ENCODE measurements around the gene CCDC194.
A peak's percentile ranks its signal among the peaks of the same experiment; 100 is the strongest.

The CCDC194 gene

DNA sequence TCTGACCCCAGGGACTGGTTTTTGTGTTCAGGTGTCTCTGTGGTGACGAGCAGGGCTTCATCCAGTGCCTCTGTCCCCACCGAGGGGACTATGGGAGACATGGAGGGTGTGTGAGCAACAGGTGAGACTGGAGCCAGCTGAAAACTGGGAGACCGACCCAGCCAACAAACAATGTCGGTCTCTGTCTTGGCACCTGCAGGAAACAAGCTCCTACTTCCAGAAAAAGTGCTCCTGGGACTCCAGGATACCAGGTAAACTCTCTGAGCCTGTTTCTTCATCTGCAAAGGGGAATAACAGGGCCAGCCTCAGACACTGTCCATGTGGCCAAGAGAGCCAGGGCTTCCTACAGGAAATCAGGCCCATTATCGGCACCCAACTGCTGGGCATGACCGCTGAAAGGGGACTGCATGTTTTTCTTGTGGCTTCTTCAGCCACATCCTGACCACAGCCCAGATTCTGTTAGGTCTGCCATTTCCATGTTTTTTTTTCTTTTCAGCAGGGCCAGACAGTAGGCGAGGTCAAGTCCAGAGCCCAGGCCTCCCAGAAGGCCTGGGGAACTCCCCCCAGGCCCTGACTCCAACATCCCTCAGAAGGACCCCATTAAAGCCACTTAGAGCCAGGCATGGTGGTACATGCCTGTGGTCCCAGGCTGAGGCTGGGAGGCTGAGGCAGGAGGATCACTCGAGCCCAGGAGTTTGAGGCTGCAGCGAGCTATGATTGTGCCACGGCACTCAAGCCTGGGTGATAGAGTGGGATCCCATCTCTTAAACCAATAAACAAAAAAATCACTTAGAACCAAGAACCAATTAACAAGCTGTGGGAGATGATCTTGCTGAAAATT is 12.3 kb upstream of the CCDC194 start:
- no peak for DNase-seq (ENCODE audit: low read depth, low spot score)
- Histone ChIP-seq H3K9me3 (ENCODE audit: control insufficient read depth, insufficient read depth, low read length) (no peaks in the 10 kb centered on the region), H3K27me3 (ENCODE audit: control insufficient read depth, insufficient read depth, low read length) (no peaks in the 10 kb centered on the region), H3K27ac (ENCODE audit: low read length) (no peak overlapping the region), H3K4me1 (ENCODE audit: control insufficient read depth, insufficient read depth, low read length) (peaks cover 4% of the 10 kb centered on the region; the same call in 1 of the 2 replicates), H3K36me3 (ENCODE audit: control insufficient read depth, insufficient read depth, low read length) (no peaks in the 10 kb centered on the region), H3K4me3 (ENCODE audit: low read length) (no peak overlapping the region)
- no CpG with 5 or more reads among the region's 10 CpGs for WGBS (ENCODE audit: insufficient coverage, insufficient read length)

DNA sequence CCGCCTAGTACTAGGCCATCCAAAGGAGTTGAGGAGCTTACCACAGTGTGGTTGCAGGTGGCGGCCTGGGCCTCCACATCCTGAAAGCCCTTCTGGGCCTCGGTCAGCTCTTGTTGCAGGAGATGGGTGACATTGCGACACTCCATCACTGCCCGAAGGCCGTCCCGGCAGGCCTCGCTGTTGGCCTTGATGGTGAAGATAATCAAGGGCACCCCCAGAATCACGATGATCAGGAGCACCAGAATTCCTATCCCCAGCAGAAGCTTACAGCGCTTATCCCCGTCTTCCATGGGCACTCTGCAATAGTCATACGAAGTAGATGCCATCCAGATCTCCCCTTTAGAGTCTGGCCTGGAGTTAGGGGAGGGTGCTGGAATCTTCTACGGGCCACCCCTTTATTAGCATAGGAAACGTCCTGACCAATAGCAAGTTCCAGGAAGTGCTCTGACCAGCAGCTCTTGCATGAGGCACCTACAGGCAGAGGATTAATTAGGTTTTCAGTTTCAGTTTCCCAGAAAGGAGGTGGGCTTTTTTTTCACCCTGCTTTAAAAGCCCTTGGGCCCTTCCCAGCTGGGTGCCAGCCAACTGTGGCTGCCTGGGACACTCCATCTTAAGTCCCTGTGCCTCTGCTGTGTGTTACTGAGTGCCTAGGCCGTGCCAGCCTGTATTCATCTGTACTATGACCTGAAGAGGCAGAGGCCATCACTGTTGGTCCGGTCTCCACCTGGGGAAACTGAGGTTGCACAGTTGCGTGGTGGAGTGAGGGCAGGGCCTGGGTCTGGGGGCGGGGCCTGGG is 11.5 kb upstream of the CCDC194 start, which contains the start of gene BST2:
Gene BST2 (minus strand): TSS at position 381 of the 796 bp plus-strand sequence. CDS start 55 bp downstream, at position 326.
- H3K27me3 ChIP-seq (ENCODE audit: control insufficient read depth, insufficient read depth, low read length) = no peaks in the 10 kb centered on the region
- WGBS (ENCODE audit: insufficient coverage, insufficient read length) = no CpG with 5 or more reads among the region's 18 CpGs
- DNase-seq (ENCODE audit: low read depth, low spot score) = no peak
- H3K36me3 ChIP-seq (ENCODE audit: control insufficient read depth, insufficient read depth, low read length) = no peaks in the 10 kb centered on the region
- peaks cover 4% of the 10 kb centered on the region; the same call in 1 of the 2 replicates for H3K4me1 ChIP-seq (ENCODE audit: control insufficient read depth, insufficient read depth, low read length)
- no peak within 1 kb of the TSS for H3K27ac ChIP-seq (ENCODE audit: low read length)
- no peaks in the 10 kb centered on the region for H3K9me3 ChIP-seq (ENCODE audit: control insufficient read depth, insufficient read depth, low read length)
- peak within 1 kb of the TSS; percentile 50; the same call in 1 of the 2 replicates for H3K4me3 ChIP-seq (ENCODE audit: low read length)

GRCh38 chr19:17404621-17405249 is 10.7 kb upstream of the CCDC194 start:
- H3K27ac ChIP-seq (ENCODE audit: low read length) = no peak overlapping the region
- WGBS (ENCODE audit: insufficient coverage, insufficient read length) = no CpG with 5 or more reads among the region's 7 CpGs
- H3K36me3 ChIP-seq (ENCODE audit: control insufficient read depth, insufficient read depth, low read length) = no peaks in the 10 kb centered on the region
- DNase-seq (ENCODE audit: low read depth, low spot score) = no peak
- peaks cover 4% of the 10 kb centered on the region; the same call in 1 of the 2 replicates for H3K4me1 ChIP-seq (ENCODE audit: control insufficient read depth, insufficient read depth, low read length)
- peak overlapping the region; percentile 50; the same call in 1 of the 2 replicates for H3K4me3 ChIP-seq (ENCODE audit: low read length)
- H3K9me3 ChIP-seq (ENCODE audit: control insufficient read depth, insufficient read depth, low read length) = no peaks in the 10 kb centered on the region
- H3K27me3 ChIP-seq (ENCODE audit: control insufficient read depth, insufficient read depth, low read length) = no peaks in the 10 kb centered on the region

DNA sequence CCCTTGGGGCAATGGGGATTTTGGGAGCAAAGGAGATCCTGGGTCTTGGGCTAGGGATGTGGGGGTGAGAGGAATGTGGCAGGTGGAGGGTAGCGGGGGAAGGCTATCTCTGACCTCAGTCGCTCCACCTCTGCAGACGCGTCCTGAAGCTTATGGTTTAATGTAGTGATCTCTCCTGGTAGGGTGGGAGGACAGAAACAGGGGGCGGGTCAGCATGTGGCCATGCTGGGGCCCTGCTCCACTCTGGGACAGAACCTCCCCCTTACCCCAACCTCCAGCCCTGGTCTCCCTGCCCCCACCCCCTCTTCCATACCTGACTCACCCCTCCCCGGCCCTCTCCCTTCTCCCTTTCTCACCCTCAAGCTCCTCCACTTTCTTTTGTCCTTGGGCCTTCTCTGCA is 10.0 kb upstream of the CCDC194 start:
- peak overlapping the region; percentile 50; the same call in 1 of the 2 replicates for H3K4me3 ChIP-seq (ENCODE audit: low read length)
- no peaks in the 10 kb centered on the region for H3K36me3 ChIP-seq (ENCODE audit: control insufficient read depth, insufficient read depth, low read length)
- H3K9me3 ChIP-seq (ENCODE audit: control insufficient read depth, insufficient read depth, low read length) = no peaks in the 10 kb centered on the region
- no peak for DNase-seq (ENCODE audit: low read depth, low spot score)
- H3K27ac ChIP-seq (ENCODE audit: low read length) = no peak overlapping the region
- H3K27me3 ChIP-seq (ENCODE audit: control insufficient read depth, insufficient read depth, low read length) = no peaks in the 10 kb centered on the region
- H3K4me1 ChIP-seq (ENCODE audit: control insufficient read depth, insufficient read depth, low read length) = peaks cover 4% of the 10 kb centered on the region; the same call in 1 of the 2 replicates
- no CpG with 5 or more reads among the region's 6 CpGs for WGBS (ENCODE audit: insufficient coverage, insufficient read length)

DNA sequence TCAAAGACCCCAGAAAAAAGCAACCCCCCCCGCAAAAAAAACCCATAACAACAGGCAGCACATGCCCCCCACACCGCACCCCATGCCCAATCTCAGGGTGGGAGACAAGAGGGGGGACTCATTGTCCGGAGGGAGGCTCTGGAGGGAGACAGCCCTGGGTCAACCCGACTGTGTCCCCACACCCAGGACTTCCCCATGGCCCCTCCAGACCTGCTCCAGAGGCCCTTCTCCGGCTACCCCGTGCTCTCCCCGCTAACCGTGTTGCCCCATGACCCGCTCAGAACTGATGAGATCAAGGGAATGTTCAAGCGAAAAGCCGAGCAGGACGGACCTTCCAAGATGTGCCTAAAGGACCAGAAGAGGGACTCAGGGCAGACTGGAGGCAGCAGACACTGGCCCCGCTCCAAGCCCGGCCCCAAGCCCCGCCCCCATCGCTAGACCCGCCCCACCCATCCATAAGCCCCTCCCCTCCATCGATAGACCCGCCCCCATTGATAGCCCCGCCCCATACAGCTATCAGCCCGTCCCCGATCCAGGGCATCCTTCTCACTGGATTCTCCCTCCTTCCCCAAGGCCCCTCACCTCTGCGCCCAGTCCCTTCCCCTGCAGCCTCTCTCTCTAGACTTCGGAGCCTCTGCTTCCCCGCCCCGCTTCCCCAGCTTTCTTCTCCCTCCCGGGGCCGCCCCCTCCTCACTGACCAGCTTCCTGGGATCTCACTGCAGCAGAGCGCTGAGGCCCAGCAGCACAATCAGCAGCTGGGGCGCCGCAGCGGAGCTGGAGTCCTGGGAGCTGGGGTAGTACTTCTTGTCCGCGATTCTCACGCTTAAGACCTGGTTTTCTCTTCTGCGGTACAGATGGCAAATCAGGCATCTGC is 9.2 kb upstream of the CCDC194 start:
- peak overlapping the region; percentile 50; the same call in 1 of the 2 replicates for H3K4me3 ChIP-seq (ENCODE audit: low read length)

GRCh38 chr19:17401628-17402027 is 7.6 kb upstream of the CCDC194 start:
- Histone ChIP-seq H3K36me3 (ENCODE audit: control insufficient read depth, insufficient read depth, low read length) (no peaks in the 10 kb centered on the region), H3K4me1 (ENCODE audit: control insufficient read depth, insufficient read depth, low read length) (peaks cover 4% of the 10 kb centered on the region; the same call in 1 of the 2 replicates), H3K27ac (ENCODE audit: low read length) (no peak overlapping the region), H3K4me3 (ENCODE audit: low read length) (no peak overlapping the region), H3K27me3 (ENCODE audit: control insufficient read depth, insufficient read depth, low read length) (no peaks in the 10 kb centered on the region), H3K9me3 (ENCODE audit: control insufficient read depth, insufficient read depth, low read length) (no peaks in the 10 kb centered on the region)
- DNase-seq (ENCODE audit: low read depth, low spot score) = no peak
- WGBS (ENCODE audit: insufficient coverage, insufficient read length) = no CpG with 5 or more reads among the region's 6 CpGs

More for the DNA sequence above, 9.2 kb upstream of the CCDC194 start:
- no peak overlapping the region for H3K27ac ChIP-seq (ENCODE audit: low read length)
- H3K9me3 ChIP-seq (ENCODE audit: control insufficient read depth, insufficient read depth, low read length) = no peaks in the 10 kb centered on the region
- no peaks in the 10 kb centered on the region for H3K36me3 ChIP-seq (ENCODE audit: control insufficient read depth, insufficient read depth, low read length)
- H3K4me1 ChIP-seq (ENCODE audit: control insufficient read depth, insufficient read depth, low read length) = peaks cover 4% of the 10 kb centered on the region; the same call in 1 of the 2 replicates
- H3K27me3 ChIP-seq (ENCODE audit: control insufficient read depth, insufficient read depth, low read length) = no peaks in the 10 kb centered on the region
- no peak for DNase-seq (ENCODE audit: low read depth, low spot score)
- WGBS (ENCODE audit: insufficient coverage, insufficient read length) = no CpG with 5 or more reads among the region's 36 CpGs

GRCh38 chr19:17398902-17399527 is 5.0 kb upstream of the CCDC194 start:
- no peak overlapping the region for H3K27ac ChIP-seq (ENCODE audit: low read length)
- H3K9me3 ChIP-seq (ENCODE audit: control insufficient read depth, insufficient read depth, low read length) = no peaks in the 10 kb centered on the region
- no peaks in the 10 kb centered on the region for H3K4me1 ChIP-seq (ENCODE audit: control insufficient read depth, insufficient read depth, low read length)
- H3K36me3 ChIP-seq (ENCODE audit: control insufficient read depth, insufficient read depth, low read length) = no peaks in the 10 kb centered on the region
- DNase-seq (ENCODE audit: low read depth, low spot score) = no peak
- no peaks in the 10 kb centered on the region for H3K27me3 ChIP-seq (ENCODE audit: control insufficient read depth, insufficient read depth, low read length)
- no peak overlapping the region for H3K4me3 ChIP-seq (ENCODE audit: low read length)
- no CpG with 5 or more reads among the region's 8 CpGs for WGBS (ENCODE audit: insufficient coverage, insufficient read length)

DNA sequence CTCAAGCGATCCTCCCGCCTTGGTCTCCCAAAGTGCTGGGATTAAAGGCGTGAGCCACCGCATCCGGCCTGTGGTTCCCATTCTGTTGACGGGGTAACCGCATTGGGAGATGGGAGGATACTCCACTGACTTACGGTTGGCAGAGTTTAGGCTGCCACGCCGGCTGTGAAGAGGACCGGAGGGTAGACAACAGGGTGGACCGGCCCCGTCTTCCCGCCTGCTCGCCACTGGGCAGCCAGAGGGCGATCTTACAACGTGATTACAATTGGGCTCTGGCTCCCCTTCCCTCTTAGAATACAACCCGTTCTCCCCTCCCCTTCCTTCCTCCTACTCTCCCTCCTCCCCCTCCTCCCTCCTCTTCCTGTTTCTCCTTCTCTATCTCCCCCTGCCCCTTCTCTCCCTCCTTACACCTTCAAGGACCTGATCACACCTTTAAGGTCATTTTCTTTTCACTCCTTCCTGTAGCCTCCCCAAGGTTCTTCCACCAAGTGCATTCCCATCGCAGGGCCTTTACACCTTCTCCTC is 957 bp upstream of the CCDC194 start:
- no peak for DNase-seq (ENCODE audit: low read depth, low spot score)
- H3K4me1 ChIP-seq (ENCODE audit: control insufficient read depth, insufficient read depth, low read length) = no peaks in the 10 kb centered on the region; the same call in 1 of the 2 replicates
- no peaks in the 10 kb centered on the region for H3K36me3 ChIP-seq (ENCODE audit: control insufficient read depth, insufficient read depth, low read length)
- no peak overlapping the region for H3K4me3 ChIP-seq (ENCODE audit: low read length)
- H3K27ac ChIP-seq (ENCODE audit: low read length) = no peak overlapping the region
- no peaks in the 10 kb centered on the region for H3K9me3 ChIP-seq (ENCODE audit: control insufficient read depth, insufficient read depth, low read length)
- H3K27me3 ChIP-seq (ENCODE audit: control insufficient read depth, insufficient read depth, low read length) = no peaks in the 10 kb centered on the region
- no CpG with 5 or more reads among the region's 19 CpGs for WGBS (ENCODE audit: insufficient coverage, insufficient read length)

DNA sequence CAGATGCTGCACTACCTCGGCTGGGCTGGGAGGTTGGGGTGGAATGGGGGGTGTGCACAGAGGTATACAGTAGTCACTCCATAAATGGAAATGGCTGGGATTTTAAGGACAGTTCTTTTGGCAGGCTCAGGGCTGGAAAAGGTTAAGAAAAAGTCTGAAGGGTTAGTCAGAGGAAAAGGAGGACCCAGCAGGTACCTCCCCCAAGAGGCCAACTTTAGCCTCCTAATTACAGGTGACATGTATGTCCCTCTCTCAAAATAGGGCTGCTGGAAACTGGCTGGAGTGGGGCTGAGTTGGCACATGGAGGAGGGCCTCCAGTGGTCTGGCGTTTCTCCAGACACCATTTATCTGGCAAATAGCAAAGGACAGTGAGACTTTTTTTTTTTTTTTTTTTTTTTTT is 994 bp downstream of the CCDC194 start:
- Histone ChIP-seq H3K27ac (ENCODE audit: low read length) (no peak overlapping the region), H3K4me3 (ENCODE audit: low read length) (no peak overlapping the region), H3K9me3 (ENCODE audit: control insufficient read depth, insufficient read depth, low read length) (no peaks in the 10 kb centered on the region), H3K4me1 (ENCODE audit: control insufficient read depth, insufficient read depth, low read length) (no peaks in the 10 kb centered on the region; the same call in 1 of the 2 replicates), H3K27me3 (ENCODE audit: control insufficient read depth, insufficient read depth, low read length) (no peaks in the 10 kb centered on the region), H3K36me3 (ENCODE audit: control insufficient read depth, insufficient read depth, low read length) (no peaks in the 10 kb centered on the region)
- DNase-seq (ENCODE audit: low read depth, low spot score) = no peak
- no CpG with 5 or more reads among the region's 2 CpGs for WGBS (ENCODE audit: insufficient coverage, insufficient read length)
